Mucosa of rectum (tissue), 2 donors: Measurements from ENCODE around the gene RGCC.
"Not testable (repeated sequence)": the region's sequence is repeated elsewhere in the genome, so short reads cannot be mapped to it uniquely, and the experiment has no call there.

Experiments
- H3K27ac ChIP-seq, 2 donors: one replicate each; pipeline ENCODE4 v1.7.0; 2013; ENCODE audit warnings: inconsistent platforms in 2 of 2, low read depth in 2 of 2, low read length in 2 of 2
- H3K27me3 ChIP-seq, 2 donors: one replicate each; pipeline ENCODE4 v1.7.0; 2013; ENCODE audit warnings: low read length in 2 of 2; ENCODE audit not compliant: control insufficient read depth in 2 of 2, insufficient read depth in 2 of 2
- H3K36me3 ChIP-seq, 2 donors: one replicate each; pipeline ENCODE4 v1.7.0; 2013; ENCODE audit warnings: low read length in 2 of 2; ENCODE audit not compliant: control insufficient read depth in 2 of 2, insufficient read depth in 2 of 2
- H3K4me1 ChIP-seq, 2 donors: one replicate each; pipeline ENCODE4 v1.7.0; 2013; ENCODE audit warnings: low read length in 2 of 2, mild to moderate bottlenecking in 1 of 2; ENCODE audit not compliant: control insufficient read depth in 2 of 2, insufficient read depth in 2 of 2
- H3K4me3 ChIP-seq, 2 donors: one replicate each; pipeline ENCODE4 v1.7.0; 2013; ENCODE audit warnings: low read length in 2 of 2
- H3K9ac ChIP-seq, 2 donors: one replicate each; pipeline ENCODE4 v1.7.0; 2013; ENCODE audit warnings: low read length in 2 of 2, low read depth in 1 of 2, mild to moderate bottlenecking in 1 of 2
- H3K9me3 ChIP-seq, 2 donors: one replicate each; pipeline ENCODE4 v1.7.0; 2013; ENCODE audit warnings: low read length in 2 of 2; ENCODE audit not compliant: control insufficient read depth in 2 of 2
- donor health status: healthy.
- donor health status: Normal muscosa, but diverticular disease.

RGCC gene

DNA sequence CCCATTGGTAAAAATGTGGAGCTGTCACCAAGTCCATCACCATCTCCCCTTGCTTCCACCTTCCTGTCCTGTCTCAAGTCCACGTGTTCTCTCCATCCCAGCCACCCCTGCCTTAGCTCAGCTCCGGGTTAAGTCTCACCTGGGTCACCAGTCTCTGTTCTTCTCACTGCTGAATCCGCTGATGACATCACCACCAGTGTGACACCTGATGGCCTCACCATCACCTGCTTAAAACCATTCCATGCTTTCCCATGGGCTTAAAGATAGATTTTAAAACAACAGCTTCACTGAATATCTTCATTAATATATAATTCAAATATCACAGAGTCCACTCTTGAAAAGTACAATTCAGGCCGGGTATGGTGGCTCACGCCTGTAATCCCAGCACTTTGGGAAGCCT, 42.1 kb downstream of the RGCC start:
- H3K9ac ChIP-seq = no peak overlapping the region
- H3K36me3 ChIP-seq = no peaks in the 10 kb centered on the region
- H3K4me3 ChIP-seq = no peak overlapping the region
- H3K27me3 ChIP-seq = no peaks in the 10 kb centered on the region
- H3K9me3 ChIP-seq = no peaks in the 10 kb centered on the region
- H3K4me1 ChIP-seq = peaks cover 0 to 4% of the 10 kb centered on the region in 2 donors
- H3K27ac ChIP-seq = no peak overlapping the region

- Histone ChIP-seq H3K4me1 (peaks cover 0 to 4% of the 10 kb centered on the region in 2 donors), H3K27ac (peak overlapping the region in 1 of 2 donors; percentile 52), H3K36me3 (no peaks in the 10 kb centered on the region)
Measured at GRCh38 chr13:41500511-41500910, 43.2 kb downstream of the RGCC start.

DNA sequence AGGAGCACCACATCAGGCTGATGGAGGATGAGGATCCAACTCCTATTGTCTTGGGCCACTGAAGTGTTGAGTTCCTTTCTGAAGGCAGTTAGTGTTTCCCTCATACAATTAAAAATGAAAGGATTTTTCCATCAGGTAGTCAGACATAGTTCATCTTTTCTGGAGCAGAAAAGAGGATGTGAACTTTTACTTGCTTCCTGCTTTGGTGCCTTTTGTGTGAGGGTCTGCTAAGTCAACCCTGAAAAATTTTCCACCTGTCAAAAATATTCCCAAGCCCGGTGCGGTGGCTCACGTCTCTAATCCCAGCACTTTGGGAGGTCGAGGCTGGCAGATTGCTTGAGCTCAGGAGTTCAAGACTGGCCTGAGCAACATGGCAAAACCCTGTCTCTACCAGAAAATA, 43.9 kb downstream of the RGCC start:
- Histone ChIP-seq H3K27me3 (no peaks in the 10 kb centered on the region), H3K4me1 (peaks cover 0 to 4% of the 10 kb centered on the region in 2 donors), H3K9me3 (no peaks in the 10 kb centered on the region), H3K36me3 (no peaks in the 10 kb centered on the region), H3K27ac (peak overlapping the region in 1 of 2 donors; percentile 52), H3K4me3 (no peak overlapping the region), H3K9ac (no peak overlapping the region)

More at GRCh38 chr13:41500511-41500910, 43.2 kb downstream of the RGCC start:
- Histone ChIP-seq H3K27me3 (no peaks in the 10 kb centered on the region), H3K4me3 (no peak overlapping the region), H3K9me3 (no peaks in the 10 kb centered on the region), H3K9ac (no peak overlapping the region)

DNA sequence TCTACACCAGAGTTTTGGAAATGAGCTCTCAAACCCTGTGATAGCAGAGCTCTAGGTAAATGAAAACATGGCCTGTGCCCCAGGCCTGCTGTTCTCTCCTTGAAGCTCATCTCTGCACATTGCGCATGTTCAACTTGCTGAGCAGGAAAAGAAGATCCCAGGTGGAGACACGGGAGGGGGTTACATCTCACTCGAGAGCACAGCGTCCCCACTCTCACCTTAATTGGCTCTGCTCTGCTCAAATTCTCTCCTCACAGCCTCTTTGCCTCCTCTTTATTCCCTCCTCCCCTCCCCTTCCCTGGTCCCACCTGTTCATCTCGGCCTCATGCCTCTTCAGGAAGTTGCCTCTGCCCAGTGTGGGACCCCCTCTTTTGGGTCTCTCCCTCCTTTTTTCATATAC, 44.7 kb downstream of the RGCC start:
- peak overlapping the region in 1 of 2 donors; percentile 31 for H3K4me3 ChIP-seq
- no peak overlapping the region for H3K9ac ChIP-seq
- no peaks in the 10 kb centered on the region for H3K27me3 ChIP-seq
- no peaks in the 10 kb centered on the region for H3K36me3 ChIP-seq
- peaks cover 0 to 4% of the 10 kb centered on the region in 2 donors for H3K4me1 ChIP-seq
- no peaks in the 10 kb centered on the region for H3K9me3 ChIP-seq
- H3K27ac ChIP-seq = peak overlapping the region in 1 of 2 donors; percentile 52

DNA sequence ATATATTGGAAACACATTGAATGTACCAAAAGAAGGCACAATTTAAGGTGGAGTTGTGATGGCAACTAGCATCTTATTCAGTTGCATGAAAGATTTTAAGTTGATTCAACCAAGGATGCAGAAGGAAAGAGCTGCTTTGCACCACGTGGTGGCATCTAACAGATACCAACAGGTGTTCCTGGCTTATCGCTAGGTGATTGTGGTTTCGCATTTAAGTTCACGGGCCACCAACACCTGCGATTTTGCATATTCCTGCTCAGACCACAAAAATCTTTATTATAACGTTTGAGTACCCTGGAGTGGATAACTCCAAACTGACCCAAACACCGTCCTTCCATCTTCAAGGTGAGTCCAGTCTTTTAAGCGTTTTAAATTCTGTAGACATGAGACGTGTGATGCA, 45.3 kb downstream of the RGCC start:
- Histone ChIP-seq H3K4me3 (no peak overlapping the region), H3K9ac (no peak overlapping the region), H3K36me3 (no peaks in the 10 kb centered on the region), H3K4me1 (peaks cover 0 to 4% of the 10 kb centered on the region in 2 donors), H3K9me3 (no peaks in the 10 kb centered on the region), H3K27ac (peak overlapping the region in 1 of 2 donors; percentile 52), H3K27me3 (no peaks in the 10 kb centered on the region)

- H3K9ac ChIP-seq = no peak overlapping the region
- H3K27me3 ChIP-seq = no peaks in the 10 kb centered on the region
- H3K4me1 ChIP-seq = peaks cover 0 to 4% of the 10 kb centered on the region in 2 donors
- no peaks in the 10 kb centered on the region for H3K9me3 ChIP-seq
- H3K4me3 ChIP-seq = peak overlapping the region in 1 of 2 donors; percentile 35
- H3K27ac ChIP-seq = peak overlapping the region in 1 of 2 donors; percentile 1
- no peaks in the 10 kb centered on the region for H3K36me3 ChIP-seq
Measured at GRCh38 chr13:41503356-41503755, 46.0 kb downstream of the RGCC start.

DNA sequence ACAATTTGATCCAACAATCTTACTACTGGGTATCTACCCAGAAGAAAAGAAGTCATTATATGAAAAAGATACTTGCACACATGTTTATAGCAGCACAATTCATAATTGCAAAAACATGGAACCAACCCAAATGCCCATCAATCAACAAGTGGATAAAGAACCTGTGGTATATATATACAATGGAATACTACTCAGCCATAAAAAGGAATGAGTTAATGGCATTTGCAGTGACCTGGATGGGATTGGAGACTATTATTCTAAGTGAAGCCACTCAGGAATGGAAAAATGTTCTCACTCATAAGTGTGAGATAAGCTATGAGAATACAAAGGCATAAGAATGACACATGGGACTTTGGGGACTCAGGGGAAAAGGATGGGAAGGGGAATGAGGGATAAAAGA, 47.3 kb downstream of the RGCC start:
- not testable (repeated sequence) for H3K4me1 ChIP-seq, H3K9me3 ChIP-seq, H3K4me3 ChIP-seq, H3K27ac ChIP-seq, H3K27me3 ChIP-seq, H3K36me3 ChIP-seq, H3K9ac ChIP-seq

DNA sequence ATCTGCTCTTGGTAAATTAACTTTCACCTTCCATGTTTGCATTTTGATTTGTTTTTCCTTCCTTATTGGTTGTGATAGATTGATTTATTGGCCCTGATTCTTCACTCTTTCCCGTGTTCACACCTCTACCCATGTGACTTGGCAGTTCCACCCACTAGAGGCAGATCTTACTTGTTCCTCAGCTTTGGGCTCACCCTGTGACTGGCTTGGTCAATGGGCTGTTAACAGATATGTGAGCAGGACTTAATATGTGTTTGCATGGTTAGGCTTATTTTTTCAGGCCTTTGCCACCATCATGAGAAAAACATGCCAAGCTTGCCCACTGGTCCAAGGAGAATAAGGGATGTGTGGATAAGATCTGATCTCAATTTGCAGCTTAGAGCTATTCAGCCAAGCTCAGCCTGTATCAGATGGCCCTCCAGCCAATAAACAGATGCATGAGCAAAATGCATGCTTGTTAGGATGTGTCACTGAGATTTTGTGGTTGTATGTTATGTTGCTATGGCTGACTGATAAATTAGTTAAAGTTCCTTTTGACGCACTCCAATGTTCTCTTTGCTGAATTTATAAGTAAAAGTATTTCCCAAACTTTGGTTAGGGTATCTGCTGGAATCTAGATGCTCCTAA, 48.0 kb downstream of the RGCC start:
- Histone ChIP-seq H3K9me3 (no peaks in the 10 kb centered on the region), H3K27ac (no peak overlapping the region), H3K4me1 (peaks cover 0 to 4% of the 10 kb centered on the region in 2 donors), H3K27me3 (no peaks in the 10 kb centered on the region), H3K4me3 (no peak overlapping the region), H3K9ac (no peak overlapping the region), H3K36me3 (no peaks in the 10 kb centered on the region)

DNA sequence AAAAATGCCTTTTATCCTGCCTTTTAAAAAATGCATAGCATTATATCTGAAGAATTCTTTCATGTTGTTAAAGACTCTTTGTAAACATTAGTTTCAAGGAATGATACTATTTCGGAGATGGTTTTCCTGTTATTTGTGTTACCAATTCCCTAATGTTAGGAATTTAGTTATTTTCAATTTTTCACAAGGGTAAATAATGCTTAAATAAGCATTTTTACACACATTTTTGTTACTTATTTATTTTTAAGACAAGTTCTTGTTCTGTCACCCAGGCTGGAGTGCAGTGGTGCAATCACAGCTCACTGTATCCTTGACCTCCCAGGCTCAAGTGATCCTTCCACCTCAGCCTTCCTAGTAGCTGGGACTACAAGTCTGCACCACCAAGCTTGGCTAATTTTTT, 49.0 kb downstream of the RGCC start:
- no peaks in the 10 kb centered on the region for H3K27me3 ChIP-seq
- H3K27ac ChIP-seq = no peak overlapping the region
- H3K4me1 ChIP-seq = peaks cover 0 to 4% of the 10 kb centered on the region in 2 donors
- H3K9ac ChIP-seq = no peak overlapping the region
- no peaks in the 10 kb centered on the region for H3K36me3 ChIP-seq
- H3K4me3 ChIP-seq = no peak overlapping the region
- no peaks in the 10 kb centered on the region for H3K9me3 ChIP-seq

- H3K4me1 ChIP-seq = no peaks in the 10 kb centered on the region
- H3K36me3 ChIP-seq = no peaks in the 10 kb centered on the region
- H3K9ac ChIP-seq = no peak overlapping the region
- H3K27me3 ChIP-seq = no peaks in the 10 kb centered on the region
- H3K4me3 ChIP-seq = no peak overlapping the region
- no peak overlapping the region for H3K27ac ChIP-seq
- H3K9me3 ChIP-seq = no peaks in the 10 kb centered on the region
Measured at GRCh38 chr13:41509971-41510370, 52.6 kb downstream of the RGCC start.
